CD4-positive, alpha-beta T cell treated with Interleukin-6 for 4 hours (primary cell): ENCODE data around the gene HS6ST1.

Experiments
- DNase-seq: peaks from one replicate; pipeline ENCODE4 v3.0.0-alpha.2; 2020; ENCODE audit warnings: mixed read lengths

HS6ST1 gene

DNA sequence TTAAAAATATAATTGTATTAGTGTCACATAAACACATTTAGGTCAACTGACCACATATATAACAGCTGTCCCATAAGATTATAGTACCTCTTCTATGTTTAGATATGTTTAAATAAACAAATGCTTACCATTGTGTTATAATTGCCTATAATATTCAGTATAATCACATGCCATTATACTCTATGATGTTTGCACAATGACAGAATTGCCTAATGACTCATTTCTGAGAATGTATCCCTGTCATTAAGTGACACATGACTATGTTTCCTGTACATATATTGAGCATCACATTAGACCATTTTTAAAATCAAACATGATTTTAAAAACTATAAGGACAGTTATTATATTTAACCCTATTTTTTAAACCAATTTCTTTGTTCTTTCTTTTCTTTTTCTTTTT lies 89.8 kb downstream of the HS6ST1 start:
- no peak for DNase-seq

DNA sequence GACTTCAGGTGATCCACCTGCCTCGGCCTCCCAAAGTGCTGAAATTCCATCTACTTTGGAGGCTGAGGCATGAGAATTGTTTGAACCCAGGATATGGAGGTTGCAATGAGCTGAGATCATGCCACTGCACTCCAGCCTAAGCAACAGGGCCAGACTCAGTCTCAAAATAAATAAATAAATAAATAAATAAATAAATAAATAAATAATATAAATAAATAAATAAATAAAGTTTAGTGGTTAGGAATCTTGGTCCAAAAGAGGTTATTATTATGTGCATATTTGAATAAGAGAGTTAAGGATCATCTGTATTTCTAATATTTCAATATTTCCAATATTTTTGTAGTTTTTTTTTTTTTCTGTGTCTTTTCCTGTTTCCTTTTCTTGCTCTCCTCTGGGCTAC lies 90.8 kb downstream of the HS6ST1 start:
- DNase-seq, result no peak

GRCh38 chr2:128219891-128220290 lies 98.8 kb downstream of the HS6ST1 start:
- no peak for DNase-seq

DNA sequence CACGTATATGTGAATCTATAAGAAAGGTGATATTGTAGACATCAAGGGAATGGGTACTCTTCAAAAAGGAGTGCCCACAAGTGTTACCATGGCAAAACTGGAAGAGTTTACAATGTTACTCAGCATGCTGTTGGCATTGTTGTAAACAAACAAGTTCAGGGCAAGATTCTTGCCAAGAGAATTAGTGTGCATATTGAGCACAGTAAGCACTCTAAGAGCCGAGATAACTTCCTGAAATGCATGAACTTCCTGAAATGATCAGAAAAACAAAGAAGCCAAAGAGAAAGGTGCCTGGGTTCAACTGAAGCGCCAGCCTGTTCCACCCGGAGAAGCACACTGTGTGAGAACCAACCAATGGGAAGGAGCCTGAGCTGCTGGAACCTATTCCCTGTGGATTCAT lies 101.0 kb downstream of the HS6ST1 start:
- no peak for DNase-seq

GRCh38 chr2:128215897-128216642 lies 102.6 kb downstream of the HS6ST1 start:
- DNase-seq, result no peak
